ENCODE results near the gene EHD4. TPM values are rescaled to one million over a fixed set of nuclear protein-coding genes. Genes with fewer than 3 reads are reported as not detected.

The EHD4 gene
- polyA plus RNA-seq, 3 donors = 13.7 to 17.0 (median 15.8) TPM

DNA sequence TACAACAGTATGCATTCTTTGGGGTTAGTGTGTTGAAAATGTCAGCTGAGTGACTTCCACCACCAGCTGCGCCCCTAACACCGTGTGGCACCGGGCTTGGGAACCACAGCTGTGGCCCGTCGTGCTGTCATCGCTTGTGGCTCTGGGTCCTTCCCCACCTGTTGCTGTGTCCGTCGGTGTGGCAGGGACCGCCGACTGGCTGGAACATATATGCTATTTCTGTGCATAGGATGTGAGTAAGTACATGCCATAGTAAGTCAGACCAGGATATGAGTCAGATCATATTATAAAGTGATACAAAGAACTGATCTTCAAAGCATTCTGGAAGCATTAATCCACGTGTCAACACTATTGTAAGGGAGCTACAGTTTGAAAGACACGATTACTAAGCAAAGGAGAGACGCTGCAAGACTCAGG lies 31.9 kb downstream of the EHD4 start:
- no peak for DNase-seq (ENCODE audit: low read depth in 3 of 3, low spot score in 2 of 3)

DNA sequence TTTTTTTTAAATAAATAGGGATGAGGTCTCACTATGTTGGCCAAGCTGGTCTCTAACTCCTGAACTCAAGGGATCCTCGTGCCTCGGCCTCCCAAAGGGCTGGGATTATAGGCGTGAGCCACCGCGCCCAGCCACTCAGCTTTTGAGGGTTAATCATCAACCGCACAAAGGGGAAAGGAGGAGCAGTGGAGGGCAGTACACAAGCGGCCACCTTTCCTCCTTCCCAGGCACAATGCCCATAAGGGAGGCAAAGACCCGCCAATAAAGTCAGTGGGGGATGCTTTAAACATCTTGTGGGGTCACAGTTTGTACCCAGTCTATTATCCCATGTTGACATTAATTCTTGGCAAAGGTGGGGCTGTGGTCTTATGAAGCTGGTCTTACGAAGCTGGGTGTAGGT lies 32.4 kb downstream of the EHD4 start:
- no peak for DNase-seq (ENCODE audit: low read depth in 3 of 3, low spot score in 2 of 3)

DNA sequence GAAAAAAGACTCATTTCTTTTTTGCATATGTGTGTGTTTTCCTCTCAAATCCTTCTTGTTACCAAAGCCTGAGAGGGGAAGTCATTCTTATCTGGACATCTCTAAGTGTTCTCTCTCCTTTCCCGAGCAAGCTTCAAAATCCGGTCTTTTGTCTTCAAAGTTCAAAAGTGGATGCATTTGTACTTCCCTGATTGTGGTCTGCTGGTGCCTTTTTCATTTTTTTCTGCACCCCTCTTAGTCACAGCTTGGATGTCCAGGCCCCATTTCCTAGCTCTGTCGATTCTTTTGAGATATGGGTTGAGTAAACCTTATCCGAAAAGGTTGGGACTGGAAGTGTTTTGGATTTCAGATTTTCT lies 34.8 kb downstream of the EHD4 start:
- DNase-seq (ENCODE audit: low read depth in 3 of 3, low spot score in 2 of 3) = no peak

DNA sequence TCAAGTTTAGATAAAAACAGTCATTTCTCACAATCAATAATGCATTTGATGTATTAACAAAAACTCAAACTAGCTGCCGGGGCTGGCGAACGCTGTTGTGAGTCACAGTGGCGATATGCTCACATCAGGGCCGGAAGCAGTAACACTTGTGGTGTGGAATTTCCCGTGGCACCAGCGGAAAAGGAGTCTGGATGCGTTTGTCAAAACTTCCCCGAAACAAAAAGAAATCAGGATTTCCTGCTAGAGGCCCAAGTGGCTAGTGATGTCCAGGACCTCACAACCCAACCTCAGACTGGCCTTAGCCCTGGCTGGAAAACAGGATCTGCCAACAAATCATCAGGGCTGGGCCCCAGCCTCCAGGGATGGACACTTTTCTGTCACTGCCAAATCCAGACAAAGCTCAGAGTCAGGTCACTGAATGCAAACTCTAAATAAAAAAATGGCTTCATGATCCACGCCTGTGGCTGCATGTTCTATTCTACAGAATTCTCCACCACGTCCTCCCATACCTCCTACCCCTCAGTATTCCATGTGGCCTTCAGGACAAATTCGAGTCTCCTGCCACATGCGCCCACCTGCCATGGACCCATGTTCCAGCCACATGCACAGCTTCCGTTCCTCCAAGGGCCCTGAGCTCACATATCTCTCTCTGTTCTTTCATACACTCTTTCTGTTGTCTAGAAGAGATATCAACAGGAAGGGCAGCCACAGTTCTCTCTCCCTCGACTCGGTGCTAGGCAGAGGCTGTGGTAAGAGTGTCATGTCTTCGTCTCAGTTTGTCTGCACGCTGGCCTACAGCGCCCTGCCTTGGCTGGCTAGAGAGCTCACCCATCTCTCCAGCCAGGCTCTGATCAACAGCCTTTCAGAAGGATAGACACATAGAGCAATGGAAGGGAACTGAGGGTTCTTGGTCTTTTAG lies 35.4 kb downstream of the EHD4 start:
- DNase-seq (ENCODE audit: low read depth in 3 of 3, low spot score in 2 of 3) = no peak

GRCh38 chr15:41936155-41936554 lies 36.2 kb downstream of the EHD4 start:
- DNase-seq (ENCODE audit: low read depth in 3 of 3, low spot score in 2 of 3) = no peak

GRCh38 chr15:41935566-41936020 lies 36.8 kb downstream of the EHD4 start:
- no peak for DNase-seq (ENCODE audit: low read depth in 3 of 3, low spot score in 2 of 3)

- DNase-seq (ENCODE audit: low read depth in 3 of 3, low spot score in 2 of 3) = no peak
Observed at GRCh38 chr15:41934843-41935242, 37.5 kb downstream of the EHD4 start.

DNA sequence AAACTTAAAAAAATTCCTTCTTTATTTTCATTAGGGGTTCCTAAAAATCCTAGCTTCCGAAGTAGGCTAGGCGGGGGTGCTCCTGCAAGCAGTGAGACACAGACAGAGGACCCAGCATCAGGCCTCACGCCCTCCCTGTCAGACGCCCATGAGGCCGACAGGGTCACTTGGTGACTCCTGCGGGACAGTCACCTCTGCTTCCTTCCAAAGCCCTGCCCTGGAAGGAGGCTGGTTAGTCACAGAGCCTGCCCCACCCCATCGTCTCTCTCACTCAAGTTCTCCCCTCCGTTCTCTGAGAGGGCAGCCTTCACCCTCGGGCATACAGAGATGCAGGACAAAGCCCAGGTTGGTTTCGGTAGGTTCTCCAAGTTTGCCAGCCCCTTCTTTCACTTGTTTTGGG lies 38.6 kb downstream of the EHD4 start:
- no peak for DNase-seq (ENCODE audit: low read depth in 3 of 3, low spot score in 2 of 3)

- no peak for DNase-seq (ENCODE audit: low read depth in 3 of 3, low spot score in 2 of 3)
Observed at GRCh38 chr15:41933326-41933725, 39.0 kb downstream of the EHD4 start.

DNA sequence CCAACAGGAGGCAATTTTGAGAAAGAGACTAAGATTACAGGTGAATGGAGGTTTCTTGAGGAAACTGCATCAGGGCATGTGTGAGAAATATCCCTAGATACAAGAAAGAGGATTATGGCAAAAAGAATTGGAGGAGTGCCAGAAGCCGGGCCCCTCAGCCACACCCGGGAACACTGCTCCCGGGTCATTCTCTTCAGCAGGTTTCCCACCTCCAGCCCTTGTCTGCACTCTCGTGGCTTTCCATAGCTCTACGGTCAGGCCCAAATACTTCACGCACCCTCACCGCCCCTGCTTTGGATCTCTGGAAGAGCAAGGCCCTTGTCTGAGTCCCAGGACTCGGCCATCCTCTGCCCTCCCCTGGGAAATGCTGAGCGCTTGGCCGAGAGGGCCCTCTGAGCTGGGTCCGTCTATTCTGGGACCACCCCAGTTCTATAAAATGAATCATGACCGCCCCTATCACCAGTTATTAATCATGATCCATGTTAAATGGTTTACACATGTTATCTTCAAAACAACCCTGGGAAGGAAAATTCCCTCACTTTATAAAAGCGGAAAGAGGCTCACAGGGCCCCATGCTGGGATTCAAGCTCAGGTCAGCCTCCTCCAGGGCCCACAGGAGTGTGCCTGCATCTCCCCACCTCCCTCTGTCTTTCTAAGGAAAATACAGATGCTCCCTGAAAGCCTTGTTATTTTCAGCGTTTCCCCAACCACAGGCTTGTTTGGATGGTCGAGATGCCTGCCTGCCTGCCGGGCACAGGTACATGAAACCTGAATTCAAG lies 39.7 kb downstream of the EHD4 start:
- no peak for DNase-seq (ENCODE audit: low read depth in 3 of 3, low spot score in 2 of 3)

DNA sequence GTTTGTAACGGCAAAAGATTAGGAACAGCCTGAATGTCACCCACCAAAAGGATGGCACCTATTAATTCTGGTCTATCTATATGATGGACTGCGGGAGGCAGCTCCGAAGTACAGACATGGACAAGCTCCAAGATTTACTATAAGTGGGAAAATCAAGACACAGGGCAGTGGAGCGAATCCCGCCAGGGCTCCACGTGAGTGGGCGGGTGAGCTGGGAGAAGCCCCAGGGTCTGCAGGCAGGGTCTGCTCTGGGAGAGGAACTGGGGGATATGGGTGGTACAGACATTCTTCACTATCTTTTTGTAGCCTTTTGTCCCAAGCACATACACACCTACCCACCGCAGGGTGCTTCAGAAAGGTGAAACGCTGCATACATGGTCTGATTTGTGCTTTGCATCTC lies 40.3 kb downstream of the EHD4 start:
- no peak for DNase-seq (ENCODE audit: low read depth in 3 of 3, low spot score in 2 of 3)

GRCh38 chr15:41930867-41931222 lies 41.5 kb downstream of the EHD4 start:
- no peak for DNase-seq (ENCODE audit: low read depth in 3 of 3, low spot score in 2 of 3)

DNA sequence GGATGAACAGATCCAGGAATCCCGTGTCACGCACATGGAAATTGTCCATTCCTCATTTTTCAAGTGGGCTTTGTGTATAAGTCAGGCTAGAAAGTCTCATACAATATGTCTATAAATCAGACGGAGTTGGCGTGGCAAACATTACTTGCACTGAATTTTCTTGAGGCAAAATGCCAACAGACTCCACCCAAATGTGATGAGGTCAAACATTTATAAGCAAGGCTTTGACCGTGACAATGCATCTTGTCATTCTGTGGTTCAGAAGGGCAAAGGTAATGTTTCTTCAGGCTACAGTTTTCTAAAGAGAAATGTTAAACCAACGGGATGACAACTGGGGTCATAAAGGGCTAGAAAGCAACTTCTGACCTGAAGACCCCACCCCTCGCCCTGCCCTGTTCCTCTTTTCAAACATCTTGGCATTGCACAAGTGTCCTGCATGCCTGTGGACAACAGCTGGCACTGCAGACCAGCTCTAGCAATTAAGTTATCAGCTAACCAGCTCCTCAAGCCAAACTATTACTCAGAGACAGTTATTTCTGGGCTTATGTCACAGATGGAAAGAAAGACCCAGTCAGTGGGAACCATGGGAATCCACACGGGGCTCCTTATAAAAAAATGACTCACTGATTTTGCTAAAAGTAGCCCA lies 42.0 kb downstream of the EHD4 start:
- no peak for DNase-seq (ENCODE audit: low read depth in 3 of 3, low spot score in 2 of 3)

DNA sequence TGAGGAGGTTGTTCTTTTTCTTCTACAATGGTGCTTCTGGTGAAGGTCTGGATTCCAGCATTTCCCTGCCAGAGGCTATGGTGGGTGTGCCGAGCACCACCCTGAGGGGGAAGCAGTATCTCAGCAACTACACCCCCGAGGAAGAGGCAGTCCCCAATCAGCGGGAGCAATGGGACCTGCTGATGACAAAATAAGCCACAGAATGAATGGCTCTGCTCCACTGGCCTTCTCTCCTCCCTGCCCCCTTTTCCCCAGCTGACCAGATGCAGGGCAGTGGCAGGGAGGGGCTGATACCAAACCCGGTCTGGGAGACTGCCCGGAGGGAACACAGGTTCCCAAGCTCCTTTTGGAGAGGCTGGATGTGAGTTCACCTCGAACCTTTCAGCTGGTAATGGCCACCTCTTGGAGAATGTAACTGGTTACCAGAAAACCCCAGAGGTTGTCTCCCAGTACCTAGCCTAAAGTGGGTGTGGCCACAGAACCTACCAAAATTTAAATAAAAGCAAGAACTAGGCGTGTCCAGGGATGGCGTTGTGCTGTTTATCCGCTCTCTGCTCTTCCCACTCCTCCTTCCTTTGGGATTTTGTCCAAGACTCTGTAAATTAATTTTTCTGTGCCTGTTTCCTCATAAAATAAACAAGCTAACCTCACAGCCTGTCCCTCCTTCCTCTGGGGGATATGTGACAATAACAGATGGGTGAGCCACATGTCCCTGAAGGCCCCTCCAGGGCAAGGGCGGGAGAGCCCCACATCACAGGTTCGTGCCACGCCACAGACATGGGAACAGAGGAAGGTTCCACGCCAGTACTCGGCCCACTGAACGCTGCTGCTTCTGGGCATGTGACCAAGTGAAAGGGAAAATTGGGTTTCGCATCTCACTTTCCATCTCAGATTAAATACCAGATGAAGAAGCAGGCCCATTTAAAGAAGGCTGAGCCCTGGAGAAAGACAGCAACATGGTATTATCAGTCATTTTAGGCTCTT lies 43.4 kb downstream of the EHD4 start:
- no peak for DNase-seq (ENCODE audit: low read depth in 3 of 3, low spot score in 2 of 3)

GRCh38 chr15:41928100-41928499 lies 44.3 kb downstream of the EHD4 start:
- no peak for DNase-seq (ENCODE audit: low read depth in 3 of 3, low spot score in 2 of 3)

- DNase-seq (ENCODE audit: low read depth in 3 of 3, low spot score in 2 of 3) = no peak
Observed at GRCh38 chr15:41927536-41927935, 44.8 kb downstream of the EHD4 start.

DNA sequence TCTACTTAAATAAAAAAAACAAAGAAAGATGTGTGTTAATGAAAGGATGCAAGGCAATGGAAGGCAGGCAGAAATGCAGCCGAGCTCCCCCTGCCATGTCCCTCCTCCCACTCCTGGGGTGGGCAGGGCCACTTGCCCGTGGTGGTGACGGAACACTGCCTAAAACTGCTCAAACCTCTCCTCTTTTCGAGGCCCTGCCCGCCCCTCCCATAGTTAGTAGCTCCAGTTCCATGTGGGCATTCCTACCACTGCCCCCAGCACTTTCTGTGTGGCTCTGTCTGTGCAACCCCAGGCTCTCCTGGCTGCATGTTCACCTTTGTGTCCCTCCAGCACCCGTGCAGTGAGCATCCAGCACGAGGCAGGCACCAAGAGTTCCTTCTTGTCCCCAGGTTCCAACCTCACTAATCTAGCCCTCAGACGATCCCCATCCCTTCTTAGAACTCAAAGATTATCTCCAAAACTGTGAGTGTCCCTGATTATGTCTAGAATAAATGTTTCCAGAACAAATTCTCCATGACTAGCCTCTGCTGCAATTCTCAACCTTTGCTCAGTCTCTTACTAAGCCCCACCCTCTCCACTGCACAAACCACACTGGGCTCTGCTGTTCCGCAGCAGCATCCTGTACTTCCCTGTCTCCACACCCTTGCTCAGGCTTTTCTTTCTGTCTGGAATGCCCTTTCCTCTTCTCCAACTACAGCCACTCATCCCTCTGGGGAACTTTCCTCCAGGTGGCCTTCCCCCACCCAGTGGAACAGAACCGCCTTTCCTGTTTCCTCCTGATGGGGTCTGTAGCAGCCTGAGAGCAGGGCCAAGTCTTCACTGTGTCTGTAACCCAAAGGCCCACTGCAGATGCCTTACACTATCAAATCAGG lies 45.9 kb downstream of the EHD4 start:
- no peak for DNase-seq (ENCODE audit: low read depth in 3 of 3, low spot score in 2 of 3)

- DNase-seq (ENCODE audit: low read depth in 3 of 3, low spot score in 2 of 3) = no peak
Observed at GRCh38 chr15:41925086-41925608, 47.2 kb downstream of the EHD4 start.

GRCh38 chr15:41923401-41923997 lies 48.9 kb downstream of the EHD4 start:
- DNase-seq (ENCODE audit: low read depth in 3 of 3, low spot score in 2 of 3) = no peak
